GM12878 (cell line): ENCODE measurements around the gene ADAMTSL3.

Experiments
- CTCF ChIP-seq, 3 experiments: IDR thresholded peaks in 2 of 3; conservative IDR thresholded peaks in 1 of 3; 2 replicates each; pipeline ENCODE4 v1.5.1; 2011; ENCODE audit warnings: low read depth in 3 of 3, low read length in 3 of 3, mild to moderate bottlenecking in 3 of 3, control low read depth in 2 of 3, moderate library complexity in 2 of 3, inconsistent platforms in 1 of 3, mixed read lengths in 1 of 3; ENCODE audit not compliant: control insufficient read depth in 2 of 3, insufficient read depth in 1 of 3; ENCODE audit errors: extremely low read depth in 1 of 3
- CUX1 ChIP-seq: IDR thresholded peaks from 2 replicates; pipeline ENCODE4 v1.6.1; 2012; ENCODE audit warnings: improper control_type of control experiment, low read depth, low read length; ENCODE audit not compliant: insufficient replicate concordance
- EP300 ChIP-seq, 2 experiments: fragments of 150-350 bp in 1 of 2; IDR thresholded peaks; 2 replicates each; pipeline ENCODE4 v1.6.1; 2011 to 2012; ENCODE audit warnings: low read depth in 2 of 2, low read length in 2 of 2, borderline replicate concordance in 1 of 2, improper control_type of control experiment in 1 of 2, inconsistent platforms in 1 of 2; ENCODE audit not compliant: control insufficient read depth in 1 of 2
- EZH2 ChIP-seq: IDR thresholded peaks from 2 replicates; pipeline ENCODE4 v1.6.1; 2012; ENCODE audit warnings: low read depth, mild to moderate bottlenecking, control low read depth, inconsistent platforms, low read length, borderline replicate concordance; ENCODE audit not compliant: control insufficient read depth
- MTA3 ChIP-seq: IDR thresholded peaks from 2 replicates; pipeline ENCODE4 v1.6.1; 2012; ENCODE audit warnings: low read length, inconsistent platforms, borderline replicate concordance
- NFIC ChIP-seq: IDR thresholded peaks from 2 replicates; pipeline ENCODE4 v1.6.1; 2012; ENCODE audit warnings: low read depth, mild to moderate bottlenecking, inconsistent platforms, low read length, moderate library complexity
- PAX8 ChIP-seq: fragments of 450-650 bp; IDR thresholded peaks from 2 replicates; pipeline ENCODE4 v1.6.1; 2017; ENCODE audit warnings: mild to moderate bottlenecking, moderate library complexity
- POLR2A ChIP-seq: IDR thresholded peaks from 2 replicates; pipeline ENCODE4 v1.6.1; 2011; ENCODE audit warnings: low read depth, mild to moderate bottlenecking, low read length
- RB1 ChIP-seq: fragments of 450-650 bp; formaldehyde crosslinking; IDR thresholded peaks from 2 replicates; pipeline ENCODE4 v1.6.1; 2017; ENCODE audit warnings: mild to moderate bottlenecking, borderline replicate concordance
- TF ChIP-seq, protein P1 (sequence below): IDR thresholded peaks from 2 replicates; pipeline ENCODE4 v1.6.1; 2012; ENCODE audit warnings: mild to moderate bottlenecking, low read depth, low read length
- TF ChIP-seq, protein P2 (sequence below): IDR thresholded peaks from 2 replicates; pipeline ENCODE4 v1.6.1; 2011; ENCODE audit warnings: low read depth, mild to moderate bottlenecking, low read length, moderate library complexity, borderline replicate concordance; ENCODE audit errors: extremely low read depth

DNA sequence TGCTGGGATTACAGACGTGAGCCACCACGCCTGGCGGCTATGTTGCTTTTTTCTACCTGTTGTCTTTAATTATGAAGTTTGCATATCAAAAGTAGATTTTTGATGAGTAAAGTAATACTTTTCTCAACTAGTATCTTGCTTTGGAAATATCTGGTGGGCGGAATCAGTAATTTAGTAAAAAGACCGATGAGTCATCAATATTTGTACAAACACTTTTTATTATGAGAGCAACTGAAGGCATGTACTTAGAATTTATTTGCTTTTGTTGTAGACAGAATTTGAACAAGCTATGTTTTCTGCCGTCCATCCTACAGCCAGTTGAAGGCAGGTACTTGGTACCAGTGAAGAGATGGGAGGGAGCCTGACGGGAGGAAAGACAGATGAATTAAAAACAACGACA lies 164.7 kb downstream of the ADAMTSL3 start:
- no peak for TF ChIP-seq CTCF (IDR thresholded peaks at IDR 0.05 in 2 of 3, conservative IDR thresholded peaks at IDR 0.05 in 1 of 3; ENCODE audit: control insufficient read depth in 2 of 3, extremely low read depth in 1 of 3, insufficient read depth in 1 of 3, low read depth in 3 of 3, low read length in 3 of 3)
- no peak for TF ChIP-seq NFIC
- TF ChIP-seq, protein P1, sequence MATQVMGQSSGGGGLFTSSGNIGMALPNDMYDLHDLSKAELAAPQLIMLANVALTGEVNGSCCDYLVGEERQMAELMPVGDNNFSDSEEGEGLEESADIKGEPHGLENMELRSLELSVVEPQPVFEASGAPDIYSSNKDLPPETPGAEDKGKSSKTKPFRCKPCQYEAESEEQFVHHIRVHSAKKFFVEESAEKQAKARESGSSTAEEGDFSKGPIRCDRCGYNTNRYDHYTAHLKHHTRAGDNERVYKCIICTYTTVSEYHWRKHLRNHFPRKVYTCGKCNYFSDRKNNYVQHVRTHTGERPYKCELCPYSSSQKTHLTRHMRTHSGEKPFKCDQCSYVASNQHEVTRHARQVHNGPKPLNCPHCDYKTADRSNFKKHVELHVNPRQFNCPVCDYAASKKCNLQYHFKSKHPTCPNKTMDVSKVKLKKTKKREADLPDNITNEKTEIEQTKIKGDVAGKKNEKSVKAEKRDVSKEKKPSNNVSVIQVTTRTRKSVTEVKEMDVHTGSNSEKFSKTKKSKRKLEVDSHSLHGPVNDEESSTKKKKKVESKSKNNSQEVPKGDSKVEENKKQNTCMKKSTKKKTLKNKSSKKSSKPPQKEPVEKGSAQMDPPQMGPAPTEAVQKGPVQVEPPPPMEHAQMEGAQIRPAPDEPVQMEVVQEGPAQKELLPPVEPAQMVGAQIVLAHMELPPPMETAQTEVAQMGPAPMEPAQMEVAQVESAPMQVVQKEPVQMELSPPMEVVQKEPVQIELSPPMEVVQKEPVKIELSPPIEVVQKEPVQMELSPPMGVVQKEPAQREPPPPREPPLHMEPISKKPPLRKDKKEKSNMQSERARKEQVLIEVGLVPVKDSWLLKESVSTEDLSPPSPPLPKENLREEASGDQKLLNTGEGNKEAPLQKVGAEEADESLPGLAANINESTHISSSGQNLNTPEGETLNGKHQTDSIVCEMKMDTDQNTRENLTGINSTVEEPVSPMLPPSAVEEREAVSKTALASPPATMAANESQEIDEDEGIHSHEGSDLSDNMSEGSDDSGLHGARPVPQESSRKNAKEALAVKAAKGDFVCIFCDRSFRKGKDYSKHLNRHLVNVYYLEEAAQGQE, result no peak
- TF ChIP-seq RB1, result no peak
- TF ChIP-seq MTA3, result no peak
- TF ChIP-seq POLR2A, result no peak
- TF ChIP-seq CUX1, result no peak
- TF ChIP-seq, protein P2, sequence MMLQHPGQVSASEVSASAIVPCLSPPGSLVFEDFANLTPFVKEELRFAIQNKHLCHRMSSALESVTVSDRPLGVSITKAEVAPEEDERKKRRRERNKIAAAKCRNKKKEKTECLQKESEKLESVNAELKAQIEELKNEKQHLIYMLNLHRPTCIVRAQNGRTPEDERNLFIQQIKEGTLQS, result no peak
- no peak for TF ChIP-seq PAX8
- TF ChIP-seq EP300 (IDR thresholded peaks at IDR 0.05; ENCODE audit: borderline replicate concordance in 1 of 2, control insufficient read depth in 1 of 2, low read depth in 2 of 2, low read length in 2 of 2), result no peak
- no peak for TF ChIP-seq EZH2
